ENCODE measurements around the gene MAEL. TPM values are rescaled to one million over a fixed set of nuclear protein-coding genes. Genes with fewer than 3 reads are reported as not detected.

The MAEL gene
- total and polyA plus RNA-seq, 2 of the 8 experiments (the other 6 are each of a cell fraction or from before 2014, with no cell fraction given): 0.03 TPM; not detected in 1

- TF ChIP-seq TAF1 (IDR thresholded peaks at IDR 0.05; ENCODE audit: low read depth, low read length) (no peak), GABPA (IDR thresholded peaks at IDR 0.05; ENCODE audit: borderline replicate concordance, insufficient read depth, low read length) (no peak), CHD2 (IDR thresholded peaks at IDR 0.05; ENCODE audit: low read length) (no peak), SP1 (IDR thresholded peaks at IDR 0.05; ENCODE audit: low read depth, low read length) (no peak)
Observed at GRCh38 chr1:166947398-166948043, 41.6 kb upstream of the MAEL start (continued).

Data from H1 (cell line).